AG09309 (cell line): ENCODE results near the gene GABPB2.
"Not testable (repeated sequence)": the region's sequence is repeated elsewhere in the genome, so short reads cannot be mapped to it uniquely, and the experiment has no call there.

ENCODE experiments used
- DNase-seq: peaks from one replicate; pipeline ENCODE4 v3.0.0-alpha.2; 2010; ENCODE audit warnings: low read depth
- H3K4me3 ChIP-seq: 2 replicates; pipeline ENCODE4 v1.5.1; 2011; ENCODE audit warnings: mild to moderate bottlenecking, low read depth, low read length, moderate library complexity; ENCODE audit not compliant: control insufficient read depth
- TF ChIP-seq, protein P1 (sequence below): IDR thresholded peaks from 2 replicates; pipeline ENCODE4 v1.5.1; 2011; ENCODE audit warnings: mild to moderate bottlenecking, low read depth, low read length, inconsistent platforms; ENCODE audit not compliant: insufficient read depth, control insufficient read depth; ENCODE audit errors: missing control alignments

GABPB2 gene

GRCh38 chr1:151065089-151065645, 5.4 kb upstream of the GABPB2 start:
- TF ChIP-seq, protein P1, sequence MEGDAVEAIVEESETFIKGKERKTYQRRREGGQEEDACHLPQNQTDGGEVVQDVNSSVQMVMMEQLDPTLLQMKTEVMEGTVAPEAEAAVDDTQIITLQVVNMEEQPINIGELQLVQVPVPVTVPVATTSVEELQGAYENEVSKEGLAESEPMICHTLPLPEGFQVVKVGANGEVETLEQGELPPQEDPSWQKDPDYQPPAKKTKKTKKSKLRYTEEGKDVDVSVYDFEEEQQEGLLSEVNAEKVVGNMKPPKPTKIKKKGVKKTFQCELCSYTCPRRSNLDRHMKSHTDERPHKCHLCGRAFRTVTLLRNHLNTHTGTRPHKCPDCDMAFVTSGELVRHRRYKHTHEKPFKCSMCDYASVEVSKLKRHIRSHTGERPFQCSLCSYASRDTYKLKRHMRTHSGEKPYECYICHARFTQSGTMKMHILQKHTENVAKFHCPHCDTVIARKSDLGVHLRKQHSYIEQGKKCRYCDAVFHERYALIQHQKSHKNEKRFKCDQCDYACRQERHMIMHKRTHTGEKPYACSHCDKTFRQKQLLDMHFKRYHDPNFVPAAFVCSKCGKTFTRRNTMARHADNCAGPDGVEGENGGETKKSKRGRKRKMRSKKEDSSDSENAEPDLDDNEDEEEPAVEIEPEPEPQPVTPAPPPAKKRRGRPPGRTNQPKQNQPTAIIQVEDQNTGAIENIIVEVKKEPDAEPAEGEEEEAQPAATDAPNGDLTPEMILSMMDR, result no peak
- H3K4me3 ChIP-seq, result no peak overlapping the region
- DNase-seq, result no peak

GRCh38 chr1:151067185-151067584, 3.4 kb upstream of the GABPB2 start:
- TF ChIP-seq, protein P1, result no peak
- no peak overlapping the region for H3K4me3 ChIP-seq
- no peak for DNase-seq

DNA sequence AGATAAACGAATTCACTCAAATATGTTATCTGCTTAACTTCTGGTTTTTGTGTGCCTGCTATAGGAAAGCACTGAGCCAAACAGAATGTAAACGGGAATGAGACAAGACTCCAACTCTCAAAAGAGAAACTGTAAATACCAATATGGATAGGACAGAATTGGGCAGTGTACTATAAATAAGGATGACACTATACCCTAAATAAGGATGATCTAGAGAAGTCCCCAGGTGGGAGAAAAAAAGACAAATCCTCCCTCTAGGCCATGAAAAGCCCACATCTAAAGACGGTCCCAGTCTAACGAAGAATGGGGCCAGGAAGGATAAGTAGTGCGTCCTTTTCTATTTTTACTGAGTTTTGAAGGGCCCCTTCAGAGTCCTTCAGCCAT, 1.5 kb upstream of the GABPB2 start:
- H3K4me3 ChIP-seq, result no peak overlapping the region
- TF ChIP-seq, protein P1, result no peak
- DNase-seq, result no peak

DNA sequence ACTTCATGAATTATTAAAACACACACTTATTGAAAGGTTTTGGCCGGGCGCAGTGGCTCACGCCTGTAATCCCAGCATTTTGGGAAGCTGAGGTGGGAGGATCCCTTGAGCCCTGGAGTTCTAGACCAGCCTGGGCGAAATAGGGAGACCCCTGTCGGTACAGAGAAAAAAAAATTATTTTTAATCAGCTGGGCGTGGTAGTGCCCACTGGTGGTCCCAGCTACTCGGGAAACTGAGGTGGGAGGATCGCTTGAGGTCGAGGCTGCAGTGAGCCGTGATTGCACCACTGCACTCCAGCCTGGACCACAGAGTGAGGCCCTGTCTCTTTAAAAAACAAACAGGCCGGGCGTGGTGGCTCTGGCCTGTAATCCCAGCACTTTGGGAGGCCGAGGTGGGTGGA, 1.7 kb downstream of the GABPB2 start:
- no peak overlapping the region for H3K4me3 ChIP-seq
- DNase-seq, result no peak
- TF ChIP-seq, protein P1, result no peak

DNA sequence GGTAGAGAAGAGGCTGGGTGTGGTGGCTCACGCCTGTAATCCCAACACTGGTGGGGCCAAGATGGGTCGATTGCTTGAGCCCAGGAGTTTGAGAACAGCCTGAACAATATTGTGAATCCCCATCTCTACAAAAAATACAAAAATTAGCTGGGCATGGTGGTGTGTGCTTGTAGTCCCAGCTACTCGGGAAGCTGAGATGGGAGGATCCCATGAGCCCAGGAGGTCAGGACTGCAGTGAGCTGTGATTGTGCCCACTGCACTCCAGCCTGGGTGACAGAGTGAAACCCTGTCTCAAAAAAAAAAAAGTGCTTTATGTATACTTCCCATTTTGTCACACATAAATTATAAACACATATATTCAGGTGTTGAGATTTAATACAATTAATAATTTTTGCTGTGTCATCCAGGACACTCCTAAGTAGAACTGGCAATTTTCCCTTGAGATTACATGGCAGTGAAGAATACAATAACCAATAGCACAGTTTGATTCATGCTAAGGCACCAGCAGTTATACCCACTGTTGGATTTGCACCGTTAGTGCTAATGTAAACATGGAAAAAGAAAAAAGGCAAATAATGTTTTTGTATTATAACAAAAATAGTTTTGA, 15.5 kb downstream of the GABPB2 start:
- TF ChIP-seq, protein P1, result no peak
- H3K4me3 ChIP-seq, result no peak overlapping the region
- no peak for DNase-seq

DNA sequence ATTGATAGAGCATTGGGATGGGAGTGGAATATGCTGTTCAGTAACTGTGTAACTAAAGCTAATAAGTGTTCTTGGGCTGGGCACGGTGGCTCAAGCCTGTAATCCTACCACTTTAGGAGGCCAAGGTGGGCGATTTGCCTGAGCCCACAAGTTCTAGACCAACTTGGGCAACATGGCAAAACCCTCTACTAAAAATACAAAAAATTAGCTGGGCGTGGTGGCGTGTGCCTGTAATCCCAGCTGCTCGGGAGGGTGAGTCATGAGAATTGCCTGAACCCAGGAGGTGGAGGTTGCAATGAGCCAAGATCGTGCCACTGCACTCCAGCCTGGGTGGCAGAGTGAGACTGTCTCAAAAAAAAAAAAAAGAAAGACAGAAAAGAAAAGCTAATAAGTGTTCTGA, 26.9 kb downstream of the GABPB2 start:
- DNase-seq, H3K4me3 ChIP-seq: not testable (repeated sequence)

DNA sequence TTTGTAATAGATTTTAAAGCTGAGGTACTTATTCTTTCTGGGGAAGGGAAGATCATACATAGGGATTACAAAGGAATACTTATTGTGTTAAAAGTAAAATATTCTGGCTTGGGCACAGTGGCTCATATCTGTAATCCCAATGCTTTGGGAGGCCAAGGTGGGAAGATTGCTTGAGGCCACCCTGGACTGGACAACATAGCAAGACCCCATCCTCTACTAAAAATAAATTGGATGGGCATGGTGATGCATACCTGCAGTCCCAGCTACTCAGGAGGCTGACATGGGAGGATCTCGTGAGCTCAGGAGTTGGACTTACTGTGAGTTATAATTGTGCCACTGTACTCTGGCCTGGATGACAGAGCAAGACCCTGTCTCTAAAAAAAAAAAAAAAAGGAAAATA, 27.6 kb downstream of the GABPB2 start:
- TF ChIP-seq, protein P1, result no peak
- H3K4me3 ChIP-seq, result no peak overlapping the region
- no peak for DNase-seq
